Measurements from ENCODE around the gene CORO2B.

DNA sequence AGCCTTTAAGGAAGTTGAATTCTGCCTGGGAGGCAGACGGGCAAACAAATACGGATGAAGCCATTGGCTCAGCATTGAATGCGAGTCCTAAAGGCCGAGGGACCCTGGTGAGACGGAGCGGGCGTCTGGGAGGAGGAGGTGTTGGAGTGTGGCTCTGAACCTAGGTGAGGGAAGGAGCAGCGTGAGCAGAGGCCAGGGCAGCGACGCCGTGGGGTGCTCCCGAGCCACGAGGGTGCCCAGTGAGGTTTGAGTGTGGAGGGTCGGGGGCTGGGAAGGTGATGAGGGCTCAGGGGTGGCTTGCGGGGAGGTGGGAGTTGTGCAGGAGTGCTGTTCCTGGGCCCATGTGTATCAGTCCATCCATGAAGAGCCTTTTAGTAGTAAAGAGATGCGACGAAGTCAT lies 17.0 kb downstream of the CORO2B start:
- TF ChIP-seq, protein P1, sequence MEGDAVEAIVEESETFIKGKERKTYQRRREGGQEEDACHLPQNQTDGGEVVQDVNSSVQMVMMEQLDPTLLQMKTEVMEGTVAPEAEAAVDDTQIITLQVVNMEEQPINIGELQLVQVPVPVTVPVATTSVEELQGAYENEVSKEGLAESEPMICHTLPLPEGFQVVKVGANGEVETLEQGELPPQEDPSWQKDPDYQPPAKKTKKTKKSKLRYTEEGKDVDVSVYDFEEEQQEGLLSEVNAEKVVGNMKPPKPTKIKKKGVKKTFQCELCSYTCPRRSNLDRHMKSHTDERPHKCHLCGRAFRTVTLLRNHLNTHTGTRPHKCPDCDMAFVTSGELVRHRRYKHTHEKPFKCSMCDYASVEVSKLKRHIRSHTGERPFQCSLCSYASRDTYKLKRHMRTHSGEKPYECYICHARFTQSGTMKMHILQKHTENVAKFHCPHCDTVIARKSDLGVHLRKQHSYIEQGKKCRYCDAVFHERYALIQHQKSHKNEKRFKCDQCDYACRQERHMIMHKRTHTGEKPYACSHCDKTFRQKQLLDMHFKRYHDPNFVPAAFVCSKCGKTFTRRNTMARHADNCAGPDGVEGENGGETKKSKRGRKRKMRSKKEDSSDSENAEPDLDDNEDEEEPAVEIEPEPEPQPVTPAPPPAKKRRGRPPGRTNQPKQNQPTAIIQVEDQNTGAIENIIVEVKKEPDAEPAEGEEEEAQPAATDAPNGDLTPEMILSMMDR (IDR thresholded peaks at IDR 0.05; ENCODE audit: low read length) = no peak
- no peak for TF ChIP-seq EZH2 (optimal IDR thresholded peaks at IDR 0.05; ENCODE audit: low read depth, low read length)
